Panc1 (cell line): ENCODE measurements around the gene WNT9A. TPM values are rescaled to one million over a fixed set of nuclear protein-coding genes. Genes with fewer than 3 reads are reported as not detected.

Experiments
- microRNA-seq: library from miRNA; unstranded; fragments of <30 nt; microRNA quantifications from one replicate; pipeline ENCODE4 v1.1.0, GENCODE V29; 2020; ENCODE audit not compliant: unreplicated experiment
- total RNA-seq: library from RNA; stranded (reverse); gene quantifications from one replicate; pipeline ENCODE4 v1.2.1, GENCODE V29; 2021; ENCODE audit not compliant: unreplicated experiment

The WNT9A gene
- total RNA-seq, 1 experiment from 2014 or later: 26.5 TPM

Small RNAs within 50 kb of the gene (microRNA-seq; reads per million reads assigned to microRNA genes)
- gene MIR5008: 6.0 reads per million, percentile 18 among the genes with 10 or more reads in this experiment

Other genes starting within 250 kb of the WNT9A start
- gene JMJD4, start 212.6 kb downstream of the WNT9A start, total RNA-seq: 27.7 TPM
- 55.6 TPM for gene SNAP47, start 212.5 kb downstream of the WNT9A start, total RNA-seq
- not detected for gene PRSS38, start 132.3 kb downstream of the WNT9A start, total RNA-seq
- not detected for gene WNT3A, start 59.1 kb upstream of the WNT9A start, total RNA-seq
- gene ARF1, start 134.8 kb upstream of the WNT9A start, total RNA-seq: 321 TPM
- 24.9 TPM for gene C1orf35, start 155.4 kb upstream of the WNT9A start, total RNA-seq
- gene MRPL55, start 161.4 kb upstream of the WNT9A start, total RNA-seq: 53.0 TPM
- gene GUK1, start 192.3 kb upstream of the WNT9A start, total RNA-seq: 188 TPM
- gene GJC2, start 202.0 kb upstream of the WNT9A start, total RNA-seq: 2.4 TPM
- gene IBA57, start 217.9 kb upstream of the WNT9A start, total RNA-seq: 11.3 TPM